Vagina (tissue), 2 donors: ENCODE measurements around the gene CDK14. TPM values are rescaled to one million over a fixed set of nuclear protein-coding genes. Genes with fewer than 3 reads are reported as not detected.

Experiments used
- DNase-seq, 2 donors: peaks; one replicate each; pipeline ENCODE4 v3.0.0-alpha.2; 2017; ENCODE audit errors: extremely low spot score in 2 of 2
- H3K27ac ChIP-seq: fragments of 200-600 bp; sonication (generic); one replicate; pipeline ENCODE4 v1.5.1; 2019
- H3K27me3 ChIP-seq: fragments of 200-600 bp; sonication (generic); one replicate; pipeline ENCODE4 v1.5.1; 2019
- H3K36me3 ChIP-seq, 2 donors: fragments of 200-600 bp; sonication (generic); one replicate each; pipeline ENCODE4 v1.5.1; 2017 to 2019
- H3K4me1 ChIP-seq: fragments of 200-600 bp; sonication (generic); one replicate; pipeline ENCODE4 v1.5.1; 2019
- H3K4me3 ChIP-seq, 2 donors: fragments of 200-600 bp; sonication (generic); 1 replicate in 1 of 2; 2 replicates in 1 of 2; pipeline ENCODE4 v1.5.1; 2016 to 2019
- H3K9me3 ChIP-seq: fragments of 200-600 bp; sonication (generic); one replicate; pipeline ENCODE4 v1.5.1; 2019
- CTCF ChIP-seq, 3 experiments: fragments of 450-650 bp in 2 of 3; fragments of 200-600 bp in 1 of 3; sonication (generic) in 1 of 3; IDR thresholded peaks; one replicate each; pipeline ENCODE4 v1.5.1; 2017 to 2019; ENCODE audit warnings: antibody characterized with exemption in 3 of 3, mild to moderate bottlenecking in 2 of 3, moderate library complexity in 2 of 3
- POLR2A ChIP-seq, 2 donors: fragments of 450-650 bp; IDR thresholded peaks; one replicate each; pipeline ENCODE4 v1.6.1; 2017; ENCODE audit warnings: antibody characterized with exemption in 2 of 2, mild to moderate bottlenecking in 2 of 2, moderate library complexity in 2 of 2
- POLR2AphosphoS5 ChIP-seq, 2 donors: sonication (generic); formaldehyde crosslinking; IDR thresholded peaks; one replicate each; pipeline ENCODE4 v1.9.0; 2017; ENCODE audit warnings: antibody characterized with exemption in 2 of 2, mild to moderate bottlenecking in 2 of 2, low read depth in 1 of 2; ENCODE audit not compliant: insufficient read depth in 1 of 2
- intact Hi-C: fragments of 100-400 bp; cut with DNase I; formaldehyde crosslinking; loops from one replicate; pipeline ENCODE4 v1.15.1; 2023
- total RNA-seq: library from RNA; depleted of rRNA; stranded (reverse); fragments of >200 nt; gene quantifications from one replicate; pipeline ENCODE4 v1.2.3, GENCODE V29; 2016

Gene CDK14
- total RNA-seq, 1 donor from 2014 or later = 21.6 TPM

DNA sequence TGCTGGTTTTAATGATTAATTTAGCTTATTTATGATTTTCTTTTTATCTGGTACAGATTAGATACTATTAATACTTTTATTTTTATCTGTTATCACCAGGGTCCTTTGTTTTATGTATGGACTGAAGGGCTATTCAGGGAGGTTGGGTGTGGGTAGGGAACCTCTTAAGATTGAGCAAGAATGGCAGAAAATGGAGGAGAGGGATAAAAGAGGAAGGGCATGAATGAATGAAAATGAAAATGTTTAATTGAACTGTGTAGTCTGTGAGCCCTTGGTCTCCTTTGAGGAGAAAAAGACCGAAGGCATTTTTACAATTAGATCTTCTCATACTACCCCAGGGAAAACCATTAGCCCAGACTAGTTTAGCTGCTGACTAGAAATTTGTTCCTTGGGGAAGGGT, 93.1 kb downstream of the CDK14 start:
- no peaks in the 10 kb centered on the region for H3K9me3 ChIP-seq
- H3K4me1 ChIP-seq = no peaks in the 10 kb centered on the region
- H3K27ac ChIP-seq = no peak overlapping the region
- no peaks in the 10 kb centered on the region for H3K27me3 ChIP-seq
- H3K4me3 ChIP-seq = no peak overlapping the region
- DNase-seq = no peak
- H3K36me3 ChIP-seq = no peaks in the 10 kb centered on the region
- intact Hi-C loops = no loop called here
- TF ChIP-seq POLR2AphosphoS5 (IDR thresholded peaks at IDR 0.05; ENCODE audit: insufficient read depth in 1 of 2, low read depth in 1 of 2) = no peak
- no peak for TF ChIP-seq CTCF (IDR thresholded peaks at IDR 0.05)
- TF ChIP-seq POLR2A (IDR thresholded peaks at IDR 0.05) = no peak

GRCh38 chr7:90690159-90690858, 94.2 kb downstream of the CDK14 start:
- no peaks in the 10 kb centered on the region for H3K36me3 ChIP-seq
- no peak overlapping the region for H3K27ac ChIP-seq
- no peaks in the 10 kb centered on the region for H3K9me3 ChIP-seq
- TF ChIP-seq CTCF (IDR thresholded peaks at IDR 0.05) (no peak), POLR2AphosphoS5 (IDR thresholded peaks at IDR 0.05; ENCODE audit: insufficient read depth in 1 of 2, low read depth in 1 of 2) (no peak), POLR2A (IDR thresholded peaks at IDR 0.05) (no peak)
- H3K4me3 ChIP-seq = no peak overlapping the region
- no peaks in the 10 kb centered on the region for H3K4me1 ChIP-seq
- DNase-seq = no peak
- intact Hi-C loops = no loop called here
- H3K27me3 ChIP-seq = no peaks in the 10 kb centered on the region

DNA sequence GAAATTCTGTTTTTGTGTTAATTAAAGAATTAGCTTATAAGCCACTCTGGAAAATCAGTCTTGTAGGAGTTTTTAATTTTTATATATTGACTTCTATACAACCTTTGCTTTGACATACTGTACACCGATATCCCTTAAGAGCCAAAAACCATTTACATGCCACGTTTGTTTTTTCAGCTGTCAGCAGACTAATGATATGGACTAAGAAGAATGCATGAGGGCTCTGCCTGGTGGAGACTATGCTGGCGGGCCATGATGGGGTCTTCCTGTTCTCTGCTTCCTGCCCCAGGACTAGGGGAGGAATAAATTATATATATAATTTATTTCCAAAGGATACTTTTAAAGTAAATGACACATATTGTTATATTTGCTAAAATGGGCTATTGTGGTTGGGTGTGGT, 96.3 kb downstream of the CDK14 start:
- Histone ChIP-seq H3K4me1 (no peaks in the 10 kb centered on the region), H3K36me3 (no peaks in the 10 kb centered on the region), H3K27me3 (no peaks in the 10 kb centered on the region), H3K27ac (no peak overlapping the region), H3K9me3 (no peaks in the 10 kb centered on the region), H3K4me3 (no peak overlapping the region)
- intact Hi-C loops = no loop called here
- no peak for DNase-seq
- TF ChIP-seq POLR2A (IDR thresholded peaks at IDR 0.05) = no peak
- no peak for TF ChIP-seq CTCF (IDR thresholded peaks at IDR 0.05)
- no peak for TF ChIP-seq POLR2AphosphoS5 (IDR thresholded peaks at IDR 0.05; ENCODE audit: insufficient read depth in 1 of 2, low read depth in 1 of 2)

DNA sequence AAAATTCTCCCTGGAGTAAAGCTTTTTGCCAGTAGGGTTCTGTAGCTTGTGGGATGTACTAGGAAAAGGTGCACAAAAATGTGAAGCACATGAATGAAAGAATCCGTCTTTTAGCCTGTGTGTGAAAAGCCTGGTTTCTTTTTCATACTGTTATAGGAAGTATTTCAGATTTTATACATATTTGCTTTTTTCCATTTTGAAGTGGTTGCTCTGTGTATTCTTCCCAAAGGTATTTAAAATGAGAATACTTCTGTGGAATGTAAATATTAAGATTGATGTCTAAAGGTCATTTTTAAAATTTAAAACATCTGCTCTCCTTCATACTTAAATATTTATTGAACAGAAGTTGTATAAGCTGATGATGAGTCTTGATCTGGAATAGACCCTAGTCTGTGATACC, 96.8 kb downstream of the CDK14 start:
- intact Hi-C loops = no loop called here
- Histone ChIP-seq H3K4me1 (no peaks in the 10 kb centered on the region), H3K9me3 (no peaks in the 10 kb centered on the region), H3K36me3 (no peaks in the 10 kb centered on the region), H3K27me3 (no peaks in the 10 kb centered on the region), H3K4me3 (no peak overlapping the region), H3K27ac (no peak overlapping the region)
- no peak for DNase-seq
- TF ChIP-seq POLR2A (IDR thresholded peaks at IDR 0.05) (no peak), CTCF (IDR thresholded peaks at IDR 0.05) (no peak), POLR2AphosphoS5 (IDR thresholded peaks at IDR 0.05; ENCODE audit: insufficient read depth in 1 of 2, low read depth in 1 of 2) (no peak)

GRCh38 chr7:90693939-90694338, 97.8 kb downstream of the CDK14 start:
- no peaks in the 10 kb centered on the region for H3K9me3 ChIP-seq
- no peak for TF ChIP-seq POLR2A (IDR thresholded peaks at IDR 0.05)
- TF ChIP-seq POLR2AphosphoS5 (IDR thresholded peaks at IDR 0.05; ENCODE audit: insufficient read depth in 1 of 2, low read depth in 1 of 2) = no peak
- no peak for TF ChIP-seq CTCF (IDR thresholded peaks at IDR 0.05)
- no peak overlapping the region for H3K4me3 ChIP-seq
- H3K4me1 ChIP-seq = no peaks in the 10 kb centered on the region
- no peak overlapping the region for H3K27ac ChIP-seq
- no peaks in the 10 kb centered on the region for H3K36me3 ChIP-seq
- H3K27me3 ChIP-seq = no peaks in the 10 kb centered on the region
- DNase-seq = no peak
- intact Hi-C loops = no loop called here
